Heart left ventricle (tissue), 13 donors: ENCODE results near the gene ATXN1.

Experiments
- CTCF ChIP-seq, 12 donors: fragments of 200-600 bp; sonication (generic) in 4 of 12; IDR thresholded peaks; one replicate each; pipeline versions ENCODE4 v1.5.0 to v1.8.0; 2018 to 2022; ENCODE audit warnings: antibody characterized with exemption in 12 of 12, mild to moderate bottlenecking in 5 of 12
- POLR2A ChIP-seq, 2 donors: fragments of 450-650 bp; IDR thresholded peaks; one replicate each; pipeline ENCODE4 v1.6.1; 2017; ENCODE audit warnings: antibody characterized with exemption in 2 of 2, mild to moderate bottlenecking in 2 of 2, moderate library complexity in 2 of 2
- donor health status: ischemic (EF 13 %, LVEDD 7.1; RV severe dilation, severe dysfunction).
- donor health status: DM: no; HTN: yes; CAD: no.
- donor health status: DM: no; HTN: no; CAD: no.
- donor health status: ischemic (EF 25% LVEDD 6.9; RV normal size, moderate dysfunction).
- donor health status: ischemic (EF 25% LVEDD 5.7; RV mildly dilated, moderate dysfunction).
- donor health status: ischemic (EF 35%, LVEDD 5.7; RV mildly dilated, moderate dysfunction).
- donor health status: nonischemic (EF 11% LVEDD 7.7; RV severe dilation, severe dysfunction).
- donor health status: DM: yes; HTN: yes; CAD: no.
- donor health status: PGD.
- donor health status: ischemic (EF 29% LVEDD 5.4; RV normal size, mild dysfunction).
- donor health status: nonischemic (EF 23%, LVEDD 6.1; RV moderate dilation, normal function).

GRCh38 chr6:16755544-16755943 lies 5.7 kb downstream of the ATXN1 start:
- no peak for TF ChIP-seq CTCF (IDR thresholded peaks at IDR 0.05)
- no peak for TF ChIP-seq POLR2A (IDR thresholded peaks at IDR 0.05)
